DND-41 (cell line): ENCODE data around the gene PLXNB3.
A peak's percentile ranks its signal among the peaks of the same experiment; 100 is the strongest.

Experiments
- ATAC-seq: fragments of 200-7000 bp; cut with Tn5 transposase; 3 replicates; pipeline ENCODE4 v1.9.1; 2021; ENCODE audit warnings: low read depth; ENCODE audit not compliant: insufficient read depth
- DNase-seq: peaks from one replicate; pipeline ENCODE4 v3.0.0-alpha.2; 2020
- H2AFZ ChIP-seq: 2 replicates; pipeline ENCODE4 v1.6.0; 2012; ENCODE audit warnings: low read depth, low read length
- H3K27ac ChIP-seq: 2 replicates; pipeline ENCODE4 v1.5.1; 2012; ENCODE audit warnings: low read length, inconsistent platforms
- H3K27me3 ChIP-seq: fragments of 200-600 bp; sonication (generic); 2 replicates; pipeline ENCODE4 v1.6.0; 2012; ENCODE audit warnings: low read length, mild to moderate bottlenecking, inconsistent platforms; ENCODE audit not compliant: insufficient read depth, poor library complexity
- H3K36me3 ChIP-seq: 2 replicates; pipeline ENCODE4 v1.5.1; 2012; ENCODE audit warnings: low read length, inconsistent platforms; ENCODE audit not compliant: insufficient read depth
- H3K4me1 ChIP-seq: 2 replicates; pipeline ENCODE4 v1.5.1; 2012; ENCODE audit warnings: mild to moderate bottlenecking, low read length; ENCODE audit not compliant: insufficient read depth
- H3K4me2 ChIP-seq: 2 replicates; pipeline ENCODE4 v1.6.0; 2012; ENCODE audit warnings: mild to moderate bottlenecking, moderate library complexity, low read length, inconsistent platforms; ENCODE audit not compliant: insufficient read depth
- H3K4me3 ChIP-seq, 2 experiments: fragments of 200-600 bp in 1 of 2; shearing (Covaris generic) in 1 of 2; 2 replicates each; pipeline ENCODE4 v1.5.1; 2012 to 2016; ENCODE audit warnings: inconsistent platforms in 2 of 2, low read length in 2 of 2, mild to moderate bottlenecking in 2 of 2, low read depth in 1 of 2, moderate library complexity in 1 of 2
- H3K79me2 ChIP-seq: 2 replicates; pipeline ENCODE4 v1.6.0; 2012; ENCODE audit warnings: low read length, inconsistent platforms; ENCODE audit not compliant: insufficient read depth
- H3K9ac ChIP-seq: 2 replicates; pipeline ENCODE4 v1.6.0; 2012; ENCODE audit warnings: low read depth, mild to moderate bottlenecking, inconsistent platforms, low read length, moderate library complexity
- H3K9me3 ChIP-seq: 2 replicates; pipeline ENCODE4 v1.5.1; 2012; ENCODE audit warnings: low read length, moderate library complexity, mild to moderate bottlenecking, inconsistent platforms; ENCODE audit not compliant: insufficient read depth, severe bottlenecking
- H4K20me1 ChIP-seq: 2 replicates; pipeline ENCODE4 v1.6.0; 2012; ENCODE audit warnings: low read length; ENCODE audit not compliant: insufficient read depth
- EZH2 ChIP-seq: IDR thresholded peaks from 3 replicates; pipeline ENCODE4 v1.6.1; 2012; ENCODE audit warnings: borderline replicate concordance, low read depth, mild to moderate bottlenecking, moderate library complexity, low read length, inconsistent platforms; ENCODE audit not compliant: severe bottlenecking
- TF ChIP-seq, protein P1 (sequence below): IDR thresholded peaks from 2 replicates; pipeline ENCODE4 v1.5.1; 2012; ENCODE audit warnings: borderline replicate concordance, low read length, moderate library complexity, mild to moderate bottlenecking; ENCODE audit not compliant: poor library complexity, severe bottlenecking; ENCODE audit errors: extremely low read depth

The PLXNB3 gene

GRCh38 chrX:153819384-153820040 lies 55.5 kb downstream of the PLXNB3 start:
- Histone ChIP-seq H4K20me1 (no peaks in the 10 kb centered on the region), H3K79me2 (no peaks in the 10 kb centered on the region), H3K9me3 (no peaks in the 10 kb centered on the region), H3K4me1 (peaks cover 27% of the 10 kb centered on the region), H3K4me2 (peak overlapping the region; percentile 47), H3K4me3 (peak overlapping the region in 1 of 2 experiments; percentile 20; a peak in 1 of 4 replicates), H3K27ac (no peak overlapping the region), H3K27me3 (peaks cover 11% of the 10 kb centered on the region), H3K9ac (peak overlapping the region; percentile 31; the same call in 1 of the 2 replicates), H2AFZ (peak overlapping the region; percentile 33; the same call in 1 of the 2 replicates), H3K36me3 (no peaks in the 10 kb centered on the region)
- DNase-seq (no peak), ATAC-seq (peak; percentile 17; the same call in 1 of the 3 replicates)
- TF ChIP-seq, protein P1, sequence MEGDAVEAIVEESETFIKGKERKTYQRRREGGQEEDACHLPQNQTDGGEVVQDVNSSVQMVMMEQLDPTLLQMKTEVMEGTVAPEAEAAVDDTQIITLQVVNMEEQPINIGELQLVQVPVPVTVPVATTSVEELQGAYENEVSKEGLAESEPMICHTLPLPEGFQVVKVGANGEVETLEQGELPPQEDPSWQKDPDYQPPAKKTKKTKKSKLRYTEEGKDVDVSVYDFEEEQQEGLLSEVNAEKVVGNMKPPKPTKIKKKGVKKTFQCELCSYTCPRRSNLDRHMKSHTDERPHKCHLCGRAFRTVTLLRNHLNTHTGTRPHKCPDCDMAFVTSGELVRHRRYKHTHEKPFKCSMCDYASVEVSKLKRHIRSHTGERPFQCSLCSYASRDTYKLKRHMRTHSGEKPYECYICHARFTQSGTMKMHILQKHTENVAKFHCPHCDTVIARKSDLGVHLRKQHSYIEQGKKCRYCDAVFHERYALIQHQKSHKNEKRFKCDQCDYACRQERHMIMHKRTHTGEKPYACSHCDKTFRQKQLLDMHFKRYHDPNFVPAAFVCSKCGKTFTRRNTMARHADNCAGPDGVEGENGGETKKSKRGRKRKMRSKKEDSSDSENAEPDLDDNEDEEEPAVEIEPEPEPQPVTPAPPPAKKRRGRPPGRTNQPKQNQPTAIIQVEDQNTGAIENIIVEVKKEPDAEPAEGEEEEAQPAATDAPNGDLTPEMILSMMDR: no peak
- TF ChIP-seq EZH2: no peak

DNA sequence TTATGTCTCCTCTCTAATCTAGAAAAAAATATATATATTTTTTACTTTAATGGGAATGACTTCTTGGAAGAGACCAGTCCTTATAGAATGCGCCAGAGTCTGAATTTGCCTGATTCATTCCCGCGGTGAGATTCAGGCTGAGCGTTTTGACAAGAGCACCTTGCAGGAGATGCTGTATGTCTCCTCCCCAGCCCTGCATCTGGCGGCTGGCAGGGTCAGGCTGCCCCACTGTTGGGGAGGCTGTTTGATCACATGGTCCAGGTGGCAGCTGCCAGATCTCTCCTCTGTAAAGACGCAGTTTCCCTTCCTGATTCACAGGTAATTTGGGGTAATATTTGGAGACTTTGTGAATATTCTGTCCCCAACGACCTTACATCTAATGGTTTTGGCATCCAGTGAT lies 56.6 kb downstream of the PLXNB3 start:
- ATAC-seq: no peak
- H3K4me1 ChIP-seq: peaks cover 27% of the 10 kb centered on the region
- H2AFZ ChIP-seq: no peak overlapping the region
- H3K4me3 ChIP-seq: no peak overlapping the region
- H4K20me1 ChIP-seq: no peaks in the 10 kb centered on the region
- peak; percentile 16 for DNase-seq
- no peak overlapping the region for H3K27ac ChIP-seq
- H3K9me3 ChIP-seq: no peaks in the 10 kb centered on the region
- H3K9ac ChIP-seq: no peak overlapping the region
- no peak overlapping the region for H3K4me2 ChIP-seq
- H3K79me2 ChIP-seq: no peaks in the 10 kb centered on the region
- TF ChIP-seq, protein P1: no peak
- no peak for TF ChIP-seq EZH2
- no peaks in the 10 kb centered on the region for H3K36me3 ChIP-seq
- H3K27me3 ChIP-seq: peaks cover 11% of the 10 kb centered on the region

DNA sequence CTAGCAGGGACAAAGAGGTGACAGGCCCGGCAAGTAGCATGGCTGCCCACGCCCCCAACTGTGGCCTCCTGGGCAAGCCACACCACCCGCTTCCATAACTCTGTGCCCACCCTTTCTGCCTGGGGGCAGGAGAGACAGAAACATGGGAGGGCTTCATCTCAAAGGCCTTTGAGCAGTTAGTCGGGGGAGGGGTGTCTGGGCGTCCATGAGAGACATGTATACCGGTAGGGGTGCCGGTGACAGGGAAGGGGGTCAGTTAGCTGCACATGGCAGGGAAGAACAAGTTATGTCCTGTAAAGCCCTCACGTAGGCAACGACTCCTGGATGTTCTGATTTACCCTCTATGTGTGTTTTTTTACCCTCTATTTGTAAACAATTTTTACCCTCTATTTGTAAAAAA lies 57.0 kb downstream of the PLXNB3 start:
- Histone ChIP-seq H3K9ac (no peak overlapping the region), H3K4me2 (no peak overlapping the region), H3K79me2 (no peaks in the 10 kb centered on the region), H2AFZ (no peak overlapping the region), H3K27ac (no peak overlapping the region), H3K4me1 (peaks cover 27% of the 10 kb centered on the region), H3K4me3 (no peak overlapping the region), H3K9me3 (no peaks in the 10 kb centered on the region), H3K27me3 (peaks cover 11% of the 10 kb centered on the region), H4K20me1 (no peaks in the 10 kb centered on the region), H3K36me3 (no peaks in the 10 kb centered on the region)
- no peak for TF ChIP-seq EZH2
- TF ChIP-seq, protein P1: no peak
- ATAC-seq (no peak), DNase-seq (no peak)
